GM21447 (cell line): ENCODE measurements around the gene CCDC74B.
"Not testable (repeated sequence)": the region's sequence is repeated elsewhere in the genome, so short reads cannot be mapped to it uniquely, and the experiment has no call there.

ENCODE experiments used
- ATAC-seq: cut with Tn5 transposase; IDR thresholded peaks from one replicate; pipeline ENCODE4 v1.9.1; 2021; ENCODE audit not compliant: unreplicated experiment

Gene CCDC74B

GRCh38 chr2:130145006-130145414 lies at the start of gene CCDC74B:
TSS of gene CCDC74B (minus strand) at chr2:130145112. CDS start at chr2:130144996, 116 bp downstream.
- peak; percentile 86 for ATAC-seq

DNA sequence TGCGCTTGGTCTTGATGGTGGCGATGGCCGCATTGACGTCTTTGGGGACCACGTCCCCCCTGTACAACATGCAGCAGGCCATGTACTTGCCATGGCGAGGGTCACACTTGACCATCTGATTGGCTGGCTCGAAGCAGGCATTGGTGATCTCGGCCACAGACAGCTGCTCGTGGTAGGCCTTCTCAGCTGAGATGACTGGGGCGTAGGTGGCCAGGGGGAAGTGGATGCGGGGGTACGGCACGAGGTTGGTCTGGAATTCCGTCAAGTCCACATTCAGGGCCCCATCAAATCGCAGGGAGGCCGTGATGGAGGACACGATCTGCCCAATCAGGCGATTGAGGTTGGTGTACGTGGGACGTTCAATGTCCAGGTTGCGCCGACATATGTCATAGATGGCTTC lies 48.9 kb upstream of the CCDC74B start:
- ATAC-seq: not testable (repeated sequence)

DNA sequence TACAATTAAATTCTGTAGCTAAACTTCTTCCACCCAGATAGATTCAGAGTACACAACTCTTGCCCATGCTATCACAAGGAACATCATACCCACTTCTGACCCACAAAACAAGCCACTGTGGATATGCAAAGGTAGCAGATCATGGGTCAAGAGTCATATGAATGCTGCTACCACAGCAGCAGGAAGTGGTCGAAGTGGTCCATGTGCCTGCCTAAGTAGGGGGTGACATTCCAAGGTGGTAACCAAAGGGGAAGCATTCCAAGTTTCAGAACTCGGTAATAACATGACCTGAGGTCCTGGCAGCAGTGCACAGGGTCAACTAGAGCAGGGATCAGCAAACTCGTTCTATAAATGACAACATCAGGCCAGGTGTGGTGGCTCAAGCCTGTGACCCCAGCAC lies 47.5 kb upstream of the CCDC74B start:
- not testable (repeated sequence) for ATAC-seq

DNA sequence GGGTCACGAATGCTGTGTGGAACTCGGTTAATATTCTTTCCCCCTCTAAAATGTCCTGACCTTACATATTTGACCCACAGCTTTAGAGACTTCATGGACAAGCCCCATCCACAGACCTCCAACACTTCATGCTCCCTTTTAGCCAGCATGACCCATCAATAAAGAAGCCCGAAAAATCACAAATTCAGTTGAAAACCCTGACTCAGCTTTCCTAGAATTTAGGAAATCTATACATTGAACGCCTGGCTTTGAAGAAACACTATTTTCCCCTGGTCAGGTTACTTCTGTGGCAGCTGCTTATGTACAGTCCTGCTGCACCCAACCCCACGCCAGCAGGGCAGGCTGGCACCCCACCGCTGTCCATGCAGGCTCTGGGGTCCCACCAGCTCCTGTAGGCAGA lies 46.4 kb upstream of the CCDC74B start:
- not testable (repeated sequence) for ATAC-seq

- no peak for ATAC-seq
Measured at GRCh38 chr2:130190237-130190636, 45.3 kb upstream of the CCDC74B start.

- not testable (repeated sequence) for ATAC-seq
Measured at GRCh38 chr2:130188958-130189357, 44.0 kb upstream of the CCDC74B start.

- ATAC-seq: not testable (repeated sequence)
Measured at GRCh38 chr2:130187859-130188792, 43.2 kb upstream of the CCDC74B start.

- no peak for ATAC-seq
Measured at GRCh38 chr2:130187268-130187667, 42.4 kb upstream of the CCDC74B start.

DNA sequence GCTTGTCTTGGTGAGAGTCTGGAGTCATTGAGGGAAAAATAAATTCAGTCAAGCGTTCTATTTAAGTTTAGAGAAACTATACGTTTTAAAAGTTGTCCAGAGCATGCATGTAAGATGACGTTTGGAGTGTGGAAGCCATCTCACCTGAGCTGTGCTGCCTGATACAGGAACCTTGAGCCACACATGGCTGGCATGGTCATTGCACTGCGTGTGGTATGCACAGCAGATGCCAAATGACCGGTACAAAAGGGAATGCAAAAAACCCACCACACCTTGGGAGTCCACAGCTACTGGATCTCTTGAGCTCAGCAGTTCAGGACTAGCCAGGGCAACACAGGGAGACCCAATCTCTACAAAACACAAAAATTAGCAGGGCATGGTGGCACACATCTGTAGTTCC lies 41.5 kb upstream of the CCDC74B start:
- ATAC-seq: no peak

- no peak for ATAC-seq
Measured at GRCh38 chr2:130185896-130186295, 41.0 kb upstream of the CCDC74B start.

DNA sequence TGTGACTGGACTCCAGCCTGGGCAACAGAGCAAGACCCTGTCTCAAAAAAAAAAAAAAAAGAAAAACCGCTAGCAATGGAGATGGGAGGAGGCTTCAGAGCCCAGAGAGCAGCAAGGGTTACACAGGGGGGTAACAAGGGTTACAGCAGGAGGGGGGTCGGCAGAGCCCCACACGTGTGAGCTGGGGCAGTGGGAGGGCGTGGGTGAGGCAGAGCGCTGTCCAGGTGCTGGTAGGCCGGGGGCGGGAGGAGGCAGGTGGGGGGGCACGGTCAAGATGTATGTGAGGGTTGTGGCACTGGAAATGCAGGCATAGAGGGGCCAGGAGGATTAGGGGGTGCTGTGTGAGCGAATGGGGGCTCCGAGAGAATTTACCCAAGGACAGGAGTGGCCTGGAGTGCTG lies 40.5 kb upstream of the CCDC74B start:
- no peak for ATAC-seq

DNA sequence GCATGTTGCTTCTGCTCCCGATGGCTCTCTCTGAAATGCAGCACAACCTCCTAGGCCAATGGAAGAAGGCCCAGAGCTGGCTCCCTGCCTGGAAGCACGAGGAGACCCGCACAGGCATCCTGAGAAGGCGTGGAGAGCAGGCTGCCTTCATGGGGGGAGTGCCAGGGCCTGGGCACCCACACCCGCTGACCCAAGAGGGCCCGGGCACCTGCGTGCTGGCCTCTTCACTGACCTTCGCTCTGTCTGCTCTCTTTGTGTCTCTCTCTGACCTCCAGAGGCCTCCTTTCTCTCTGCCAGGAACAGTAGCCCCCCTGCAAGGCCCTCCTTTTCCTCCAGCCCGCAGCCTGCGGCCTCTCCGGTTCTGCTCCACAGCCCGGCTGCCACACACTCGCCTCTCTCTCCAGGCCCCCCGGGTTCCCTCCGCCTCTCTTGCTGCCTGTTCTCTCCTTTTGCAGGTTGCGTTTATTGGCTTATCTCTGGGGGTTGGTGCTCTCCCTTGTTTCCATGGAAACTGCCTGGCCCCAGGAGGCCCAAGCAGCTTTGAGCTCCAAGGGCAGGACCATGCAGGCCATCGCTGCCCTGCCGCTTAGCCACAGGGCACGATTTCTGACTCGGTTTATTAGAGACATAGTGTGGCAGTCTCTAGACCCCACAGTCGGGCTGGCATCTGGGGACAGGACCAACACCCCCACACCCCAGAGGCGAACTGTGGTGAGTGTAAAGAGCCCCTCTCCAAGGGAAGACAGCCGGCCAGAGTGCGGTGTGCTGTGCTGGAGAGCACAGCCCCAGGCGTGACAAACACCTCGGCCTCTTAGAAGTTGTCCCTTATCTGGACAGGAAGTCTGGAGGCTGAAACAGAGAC lies 38.8 kb upstream of the CCDC74B start:
- no peak for ATAC-seq

GRCh38 chr2:130182826-130183511 lies 38.1 kb upstream of the CCDC74B start:
- ATAC-seq: not testable (repeated sequence)

DNA sequence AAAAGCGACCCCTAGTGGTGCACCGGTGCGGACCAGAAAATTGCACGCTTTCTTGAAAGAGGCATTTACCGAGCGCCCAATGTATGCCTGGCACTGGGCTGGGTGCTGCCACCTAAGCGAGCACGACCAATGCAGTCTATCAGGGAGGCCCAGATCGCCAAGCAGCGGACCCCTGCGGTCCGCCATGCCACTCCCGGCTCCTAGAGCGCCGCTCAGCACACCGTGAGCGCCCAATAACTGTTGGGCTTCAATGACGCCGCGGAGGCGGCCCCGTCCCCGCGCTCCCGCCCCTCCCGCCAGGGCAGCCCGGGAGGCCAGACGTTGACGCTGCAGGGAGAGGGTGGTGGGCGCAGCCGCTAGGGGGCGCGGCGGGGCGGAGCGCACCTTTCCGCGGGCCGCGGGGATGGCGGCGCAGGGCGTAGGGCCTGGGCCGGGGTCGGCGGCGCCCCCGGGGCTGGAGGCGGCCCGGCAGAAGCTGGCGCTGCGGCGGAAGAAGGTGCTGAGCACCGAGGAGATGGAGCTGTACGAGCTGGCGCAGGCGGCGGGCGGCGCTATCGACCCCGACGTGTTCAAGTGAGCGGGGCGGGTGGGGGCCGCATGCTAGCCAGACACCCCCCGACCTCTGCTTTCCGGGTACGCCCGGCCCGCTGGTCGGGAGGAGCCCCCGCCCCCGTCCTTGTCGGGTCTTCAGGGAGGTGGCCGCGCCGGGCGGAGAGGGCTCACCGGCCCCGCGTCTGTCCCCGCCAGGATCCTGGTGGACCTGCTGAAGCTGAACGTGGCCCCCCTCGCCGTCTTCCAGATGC lies 37.2 kb upstream of the CCDC74B start, which contains the start of gene MZT2B:
Gene MZT2B (plus strand): TSS at position 383 of the 803 bp plus-strand sequence. CDS start 21 bp downstream, at position 404.
- peak; percentile 76 for ATAC-seq

DNA sequence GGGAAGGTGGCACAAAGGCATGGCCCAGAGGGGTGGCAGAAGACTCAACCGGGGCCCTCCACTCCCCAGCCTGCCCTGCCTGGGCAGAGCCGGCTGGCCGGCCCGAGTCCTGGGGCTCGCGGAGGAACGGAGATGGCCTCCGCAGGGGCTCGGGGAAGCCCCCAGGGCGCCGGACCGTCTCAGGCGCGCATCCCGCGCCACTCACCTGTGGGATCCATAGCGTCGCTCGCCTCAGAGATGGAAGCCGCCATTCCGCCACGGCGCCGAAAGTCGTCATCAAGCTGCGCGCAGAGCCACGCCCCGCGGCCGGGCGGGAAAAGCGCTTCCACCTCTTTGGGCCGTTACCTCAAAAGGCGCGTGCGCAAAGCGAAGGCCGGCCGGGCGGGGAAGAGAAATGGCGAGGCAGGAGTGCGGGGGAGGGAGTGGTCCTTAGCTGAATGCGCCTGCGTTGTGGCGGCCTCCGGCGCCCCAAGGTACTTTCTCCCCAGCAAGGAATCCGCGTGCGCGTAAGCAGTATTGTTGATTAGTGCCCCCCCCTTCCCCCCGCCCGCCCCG lies 36.5 kb upstream of the CCDC74B start, which contains the start of gene SMPD4:
Gene SMPD4 (minus strand): TSS at position 278 of the 555 bp plus-strand sequence. CDS start 5,010 bp downstream, outside the sequence.
- ATAC-seq: peak; percentile 66

DNA sequence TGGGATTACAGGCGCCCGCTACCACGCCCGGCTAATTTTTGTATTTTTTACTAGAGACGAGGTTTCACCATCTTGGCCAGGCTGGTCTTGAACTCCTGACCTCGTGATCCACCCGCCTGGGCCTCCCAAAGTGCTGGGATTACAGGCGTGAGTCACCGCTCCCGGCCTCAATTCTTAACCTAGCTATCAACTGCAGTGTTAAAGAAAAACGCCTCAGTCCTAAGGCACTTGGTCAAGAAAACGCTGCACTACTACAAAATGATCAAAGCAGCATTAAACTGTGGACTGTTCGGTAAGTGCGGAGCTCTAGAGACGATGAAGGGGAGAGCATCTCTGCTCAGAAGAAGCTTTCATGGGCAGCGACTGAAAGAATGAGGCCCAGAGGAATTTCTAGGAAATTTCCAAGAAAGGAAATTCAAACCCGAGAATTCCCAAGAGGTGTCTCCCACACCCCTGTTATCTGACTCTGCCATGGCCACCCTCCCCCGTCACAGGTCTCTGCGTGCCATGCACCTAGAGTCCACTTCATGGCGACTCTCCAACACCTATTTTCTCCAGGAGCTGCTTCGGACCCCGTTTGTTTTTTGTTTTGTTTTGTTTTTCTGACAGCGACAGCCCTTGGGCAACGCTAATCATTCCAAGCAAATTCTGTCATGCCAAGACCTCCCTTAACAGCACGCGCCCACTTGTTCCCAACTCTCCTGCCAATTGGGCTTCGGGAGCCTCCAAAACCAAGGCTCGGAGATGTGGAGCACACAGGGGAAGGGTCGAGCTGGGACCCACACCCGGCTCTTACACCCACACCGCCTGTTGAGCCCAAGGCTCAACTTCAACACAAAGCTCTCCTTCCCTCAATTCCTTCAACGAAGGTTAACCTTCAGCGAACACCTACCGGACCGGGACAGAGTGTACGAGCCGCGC lies 35.8 kb upstream of the CCDC74B start:
- ATAC-seq: not testable (repeated sequence)

DNA sequence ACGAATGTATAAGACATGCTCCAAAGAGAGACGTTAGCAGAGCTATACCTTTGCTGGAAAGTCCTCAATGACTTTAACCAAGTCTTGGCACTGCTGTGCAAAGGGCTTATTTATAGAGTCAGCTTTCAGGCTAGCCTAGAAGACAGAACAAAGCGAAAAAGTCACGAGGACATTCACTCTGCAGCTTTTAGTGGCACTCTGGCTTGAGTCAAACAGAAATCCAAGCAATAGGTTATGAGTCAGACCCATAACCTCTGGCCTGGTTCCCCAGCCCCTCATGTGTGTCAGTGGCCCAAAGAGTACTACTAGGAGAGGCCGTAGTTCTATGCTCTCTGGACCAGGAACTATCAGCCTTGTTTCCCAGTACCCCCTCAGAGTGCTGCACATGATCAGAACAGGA lies 30.0 kb upstream of the CCDC74B start:
- ATAC-seq: peak; percentile 46

DNA sequence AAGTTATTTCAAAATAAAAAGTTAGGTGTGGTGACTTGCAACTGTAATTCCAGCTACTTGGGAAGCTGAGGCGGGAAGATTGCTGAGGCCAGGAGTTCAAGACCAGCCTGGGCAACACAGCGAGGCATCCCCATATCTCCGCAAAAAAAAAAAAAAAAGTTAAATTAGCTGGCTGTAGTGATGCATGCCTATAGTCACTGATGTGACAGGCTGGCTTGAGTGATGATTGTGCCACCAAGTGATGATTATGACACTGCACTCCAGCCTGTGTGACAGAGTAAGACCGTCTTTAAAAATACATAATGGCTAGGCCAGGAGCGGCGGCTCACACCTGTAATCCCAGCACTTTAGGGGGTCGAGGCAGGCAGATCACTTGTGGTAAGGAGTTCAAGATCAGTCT lies 25.0 kb upstream of the CCDC74B start:
- no peak for ATAC-seq

- ATAC-seq: not testable (repeated sequence)
Measured at GRCh38 chr2:130169163-130169562, 24.3 kb upstream of the CCDC74B start.
